NCI-H524 treated with DMSO at 0.1 percent for 48 hours (cell line): Measurements from ENCODE around the gene BTNL2.

Experiments
- DNase-seq: peaks from one replicate; lab custom pipeline; 2025; lab: John Stamatoyannopoulos, UW

The BTNL2 gene

GRCh38 chr6:32413427-32414047, 6.6 kb upstream of the BTNL2 start:
- no peak for DNase-seq

GRCh38 chr6:32411566-32412327, 4.8 kb upstream of the BTNL2 start:
- no peak for DNase-seq

- no peak for DNase-seq
Observed at GRCh38 chr6:32410906-32411305, 3.9 kb upstream of the BTNL2 start.

- no peak for DNase-seq
Observed at GRCh38 chr6:32406197-32406596, 784 bp downstream of the BTNL2 start.

- DNase-seq: no peak
Observed at GRCh38 chr6:32405656-32406055, 1.3 kb downstream of the BTNL2 start.

- no peak for DNase-seq
Observed at GRCh38 chr6:32402812-32403211, 4.2 kb downstream of the BTNL2 start.

- no peak for DNase-seq
Observed at GRCh38 chr6:32401284-32401963, 5.6 kb downstream of the BTNL2 start.

- no peak for DNase-seq
Observed at GRCh38 chr6:32397252-32397920, 9.6 kb downstream of the BTNL2 start.

- no peak for DNase-seq
Observed at GRCh38 chr6:32396028-32396427, 11.0 kb downstream of the BTNL2 start.

- no peak for DNase-seq
Observed at GRCh38 chr6:32393665-32394420, 13.1 kb downstream of the BTNL2 start.

GRCh38 chr6:32391505-32391904, 15.5 kb downstream of the BTNL2 start:
- no peak for DNase-seq

- no peak for DNase-seq
Observed at GRCh38 chr6:32387589-32388340, 19.2 kb downstream of the BTNL2 start.

- no peak for DNase-seq
Observed at GRCh38 chr6:32386040-32386439, 20.9 kb downstream of the BTNL2 start.

- DNase-seq: no peak
Observed at GRCh38 chr6:32382757-32383420, 24.1 kb downstream of the BTNL2 start.

GRCh38 chr6:32379545-32379944, 27.4 kb downstream of the BTNL2 start:
- no peak for DNase-seq

GRCh38 chr6:32375739-32376529, 31.0 kb downstream of the BTNL2 start:
- no peak for DNase-seq

GRCh38 chr6:32371803-32372202, 35.2 kb downstream of the BTNL2 start, which contains the start of gene TSBP1:
Gene TSBP1 (minus strand): TSS chr6:32371903. CDS start chr6:32371706, 197 bp downstream.
- DNase-seq: no peak

- no peak for DNase-seq
Observed at GRCh38 chr6:32371229-32371628, 35.8 kb downstream of the BTNL2 start.

GRCh38 chr6:32370505-32370904, 36.5 kb downstream of the BTNL2 start:
- DNase-seq: no peak

- no peak for DNase-seq
Observed at GRCh38 chr6:32369660-32370059, 37.3 kb downstream of the BTNL2 start.
